Liver (tissue), 9 donors: ENCODE data around the gene FYB1. TPM values are rescaled to one million over a fixed set of nuclear protein-coding genes. Genes with fewer than 3 reads are reported as not detected.

Experiments
- DNase-seq: peaks from one replicate; pipeline ENCODE4 v3.0.0-alpha.2; 2017; ENCODE audit warnings: low spot score
- H3K27ac ChIP-seq, 2 donors: one replicate each; pipeline ENCODE4 v1.7.0; 2013; ENCODE audit warnings: inconsistent platforms in 2 of 2, low read length in 2 of 2, control low read depth in 1 of 2, low read depth in 1 of 2, mild to moderate bottlenecking in 1 of 2
- H3K27me3 ChIP-seq, 4 donors: one replicate each; pipeline versions ENCODE4 v1.6.1 to v1.7.0; 2013; ENCODE audit warnings: low read length in 3 of 4, inconsistent platforms in 1 of 4, mild to moderate bottlenecking in 1 of 4, moderate library complexity in 1 of 4; ENCODE audit not compliant: control insufficient read depth in 4 of 4, insufficient read depth in 4 of 4
- H3K36me3 ChIP-seq, 4 donors: one replicate each; pipeline versions ENCODE4 v1.6.1 to v1.7.0; 2013; ENCODE audit warnings: low read length in 3 of 4, mild to moderate bottlenecking in 3 of 4, low read depth in 1 of 4, moderate library complexity in 1 of 4; ENCODE audit not compliant: control insufficient read depth in 4 of 4, insufficient read depth in 3 of 4
- H3K4me1 ChIP-seq, 4 donors: one replicate each; pipeline versions ENCODE4 v1.6.1 to v1.7.0; 2013; ENCODE audit warnings: low read length in 3 of 4, mild to moderate bottlenecking in 3 of 4, moderate library complexity in 1 of 4; ENCODE audit not compliant: control insufficient read depth in 4 of 4, insufficient read depth in 4 of 4
- H3K4me3 ChIP-seq, 3 donors: one replicate each; pipeline versions ENCODE4 v1.6.1 to v1.7.0; 2013; ENCODE audit warnings: low read length in 3 of 3, control low read depth in 1 of 3, low read depth in 1 of 3, mild to moderate bottlenecking in 1 of 3
- H3K9ac ChIP-seq, 2 donors: one replicate each; pipeline ENCODE4 v1.7.0; 2013; ENCODE audit warnings: low read length in 2 of 2, mild to moderate bottlenecking in 2 of 2, moderate library complexity in 2 of 2, control low read depth in 1 of 2, low read depth in 1 of 2
- H3K9me3 ChIP-seq, 4 donors: one replicate each; pipeline versions ENCODE4 v1.6.1 to v1.7.0; 2013; ENCODE audit warnings: low read length in 3 of 4; ENCODE audit not compliant: control insufficient read depth in 4 of 4
- FOXA2 ChIP-seq: IDR thresholded peaks from 2 replicates; pipeline ENCODE4 v1.6.1; 2016; ENCODE audit warnings: antibody characterized with exemption
- GABPA ChIP-seq, 2 donors: IDR thresholded peaks in 1 of 2; conservative IDR thresholded peaks in 1 of 2; 2 replicates each; pipeline ENCODE4 v1.6.1; 2016; ENCODE audit warnings: antibody characterized with exemption in 2 of 2, mild to moderate bottlenecking in 1 of 2, moderate library complexity in 1 of 2
- JUND ChIP-seq, 2 donors: IDR thresholded peaks; 2 replicates each; pipeline ENCODE4 v1.6.1; 2016; ENCODE audit warnings: antibody characterized with exemption in 2 of 2
- RAD21 ChIP-seq, 2 donors: IDR thresholded peaks; 2 replicates each; pipeline ENCODE4 v1.6.1; 2016; ENCODE audit warnings: antibody characterized with exemption in 2 of 2, mild to moderate bottlenecking in 2 of 2
- TAF1 ChIP-seq: conservative IDR thresholded peaks from 2 replicates; pipeline ENCODE4 v1.6.1; 2016; ENCODE audit warnings: antibody characterized with exemption, mild to moderate bottlenecking
- WGBS: extraction: QIAGEN DNeasy Blood & Tissue Kit; methylation state at CpG from one replicate; pipeline ENCODE4 v1.1.7; 2013; 5-methylcytosine and 5-hydroxymethylcytosine counted together
- polyA plus RNA-seq, 2 donors: library from polyadenylated mRNA; stranded (reverse) in 1 of 2; unstranded in 1 of 2; fragments of 200-250 nt in 1 of 2; fragments of >200 nt in 1 of 2; fragmentation: Nextera tagmentation in 1 of 2; extraction: Ambion mirVana in 1 of 2; gene quantifications; one replicate each; pipeline versions ENCODE4 v1.2.1 to v1.2.3, GENCODE V29; 2013 to 2015
- total RNA-seq, 2 donors: library from RNA; depleted of rRNA; stranded (reverse); fragments of >200 nt; gene quantifications; one replicate each; pipeline ENCODE4 v1.2.3, GENCODE V29; 2014
- TF ChIP-seq, protein P1 (sequence below): fragments of 150-350 bp; IDR thresholded peaks from 2 replicates; pipeline ENCODE4 v1.5.1; 2017; ENCODE audit warnings: improper control_type of control experiment, low read depth, low read length; ENCODE audit not compliant: missing input control
- TF ChIP-seq, protein P2 (sequence below): IDR thresholded peaks from 2 replicates; pipeline ENCODE4 v1.6.1; 2016; ENCODE audit warnings: antibody characterized with exemption, mild to moderate bottlenecking
- donor health status: healthy.
- donor health status: healthy.
- donor health status: healthy.
- donor health status: healthy.
- donor health status: healthy.

The FYB1 gene
- total and polyA plus RNA-seq, 4 donors, result 2.3 to 14.6 (median 6.9) TPM

DNA sequence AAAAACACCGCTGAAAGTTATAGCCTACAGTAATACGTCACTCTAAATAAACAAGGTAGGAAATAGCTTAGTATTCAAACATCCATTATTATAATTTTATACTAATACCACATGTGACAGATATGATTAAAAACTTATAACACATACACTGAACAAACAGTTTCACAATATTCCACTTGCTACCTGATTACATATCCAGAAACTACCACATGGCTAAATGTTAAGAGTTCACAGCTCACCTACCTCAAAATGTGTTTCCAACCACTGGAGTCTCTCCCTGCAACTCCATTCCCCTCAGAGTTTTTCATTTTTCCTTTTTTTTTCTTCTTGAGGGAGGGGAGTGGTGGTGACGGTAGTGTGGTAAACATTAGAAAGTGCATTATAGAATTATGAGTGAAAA, 157.3 kb downstream of the FYB1 start:
- H3K9me3 ChIP-seq, result no peaks in the 10 kb centered on the region
- H3K9ac ChIP-seq, result no peak overlapping the region
- no peak overlapping the region for H3K4me3 ChIP-seq
- 92% methylated on average over 3 of the region's 3 CpGs for WGBS
- TF ChIP-seq, protein P1, sequence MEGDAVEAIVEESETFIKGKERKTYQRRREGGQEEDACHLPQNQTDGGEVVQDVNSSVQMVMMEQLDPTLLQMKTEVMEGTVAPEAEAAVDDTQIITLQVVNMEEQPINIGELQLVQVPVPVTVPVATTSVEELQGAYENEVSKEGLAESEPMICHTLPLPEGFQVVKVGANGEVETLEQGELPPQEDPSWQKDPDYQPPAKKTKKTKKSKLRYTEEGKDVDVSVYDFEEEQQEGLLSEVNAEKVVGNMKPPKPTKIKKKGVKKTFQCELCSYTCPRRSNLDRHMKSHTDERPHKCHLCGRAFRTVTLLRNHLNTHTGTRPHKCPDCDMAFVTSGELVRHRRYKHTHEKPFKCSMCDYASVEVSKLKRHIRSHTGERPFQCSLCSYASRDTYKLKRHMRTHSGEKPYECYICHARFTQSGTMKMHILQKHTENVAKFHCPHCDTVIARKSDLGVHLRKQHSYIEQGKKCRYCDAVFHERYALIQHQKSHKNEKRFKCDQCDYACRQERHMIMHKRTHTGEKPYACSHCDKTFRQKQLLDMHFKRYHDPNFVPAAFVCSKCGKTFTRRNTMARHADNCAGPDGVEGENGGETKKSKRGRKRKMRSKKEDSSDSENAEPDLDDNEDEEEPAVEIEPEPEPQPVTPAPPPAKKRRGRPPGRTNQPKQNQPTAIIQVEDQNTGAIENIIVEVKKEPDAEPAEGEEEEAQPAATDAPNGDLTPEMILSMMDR, result no peak
- TF ChIP-seq TAF1 (no peak), GABPA (IDR thresholded peaks at IDR 0.05 in 1 of 2, conservative IDR thresholded peaks at IDR 0.05 in 1 of 2) (no peak)
- H3K36me3 ChIP-seq, result peaks cover 0 to 8% (median 3%) of the 10 kb centered on the region in 4 donors
- H3K27me3 ChIP-seq, result no peaks in the 10 kb centered on the region
- H3K27ac ChIP-seq, result no peak overlapping the region
- DNase-seq, result no peak
- peaks cover 1 to 22% (median 13%) of the 10 kb centered on the region in 4 donors for H3K4me1 ChIP-seq

DNA sequence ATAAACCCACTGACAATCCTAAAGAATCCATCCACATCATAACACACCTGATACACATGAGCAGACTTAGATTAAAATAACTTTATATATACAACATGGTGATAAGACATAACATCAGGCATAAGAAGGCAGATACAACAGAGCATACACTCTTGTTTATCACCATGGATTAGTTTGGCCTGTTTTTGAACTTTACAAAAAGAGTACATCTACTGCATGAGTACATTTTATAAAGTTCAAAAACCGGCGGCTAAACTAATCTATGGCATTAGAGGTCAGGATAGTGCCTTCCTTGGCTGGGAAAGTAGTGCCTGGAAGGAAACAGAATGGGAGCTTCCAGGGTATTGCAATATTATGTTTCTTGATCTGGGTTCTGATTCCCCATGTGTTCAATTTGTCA, 160.3 kb downstream of the FYB1 start:
- TF ChIP-seq JUND (IDR thresholded peaks at IDR 0.05), result no peak
- TF ChIP-seq RAD21 (IDR thresholded peaks at IDR 0.05), result no peak
- TF ChIP-seq, protein P1, result no peak
- TF ChIP-seq, protein P2, sequence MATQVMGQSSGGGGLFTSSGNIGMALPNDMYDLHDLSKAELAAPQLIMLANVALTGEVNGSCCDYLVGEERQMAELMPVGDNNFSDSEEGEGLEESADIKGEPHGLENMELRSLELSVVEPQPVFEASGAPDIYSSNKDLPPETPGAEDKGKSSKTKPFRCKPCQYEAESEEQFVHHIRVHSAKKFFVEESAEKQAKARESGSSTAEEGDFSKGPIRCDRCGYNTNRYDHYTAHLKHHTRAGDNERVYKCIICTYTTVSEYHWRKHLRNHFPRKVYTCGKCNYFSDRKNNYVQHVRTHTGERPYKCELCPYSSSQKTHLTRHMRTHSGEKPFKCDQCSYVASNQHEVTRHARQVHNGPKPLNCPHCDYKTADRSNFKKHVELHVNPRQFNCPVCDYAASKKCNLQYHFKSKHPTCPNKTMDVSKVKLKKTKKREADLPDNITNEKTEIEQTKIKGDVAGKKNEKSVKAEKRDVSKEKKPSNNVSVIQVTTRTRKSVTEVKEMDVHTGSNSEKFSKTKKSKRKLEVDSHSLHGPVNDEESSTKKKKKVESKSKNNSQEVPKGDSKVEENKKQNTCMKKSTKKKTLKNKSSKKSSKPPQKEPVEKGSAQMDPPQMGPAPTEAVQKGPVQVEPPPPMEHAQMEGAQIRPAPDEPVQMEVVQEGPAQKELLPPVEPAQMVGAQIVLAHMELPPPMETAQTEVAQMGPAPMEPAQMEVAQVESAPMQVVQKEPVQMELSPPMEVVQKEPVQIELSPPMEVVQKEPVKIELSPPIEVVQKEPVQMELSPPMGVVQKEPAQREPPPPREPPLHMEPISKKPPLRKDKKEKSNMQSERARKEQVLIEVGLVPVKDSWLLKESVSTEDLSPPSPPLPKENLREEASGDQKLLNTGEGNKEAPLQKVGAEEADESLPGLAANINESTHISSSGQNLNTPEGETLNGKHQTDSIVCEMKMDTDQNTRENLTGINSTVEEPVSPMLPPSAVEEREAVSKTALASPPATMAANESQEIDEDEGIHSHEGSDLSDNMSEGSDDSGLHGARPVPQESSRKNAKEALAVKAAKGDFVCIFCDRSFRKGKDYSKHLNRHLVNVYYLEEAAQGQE, result no peak
- no peak for TF ChIP-seq GABPA (IDR thresholded peaks at IDR 0.05 in 1 of 2, conservative IDR thresholded peaks at IDR 0.05 in 1 of 2)
- TF ChIP-seq FOXA2, result no peak
- H3K27me3 ChIP-seq, result no peaks in the 10 kb centered on the region
- no peaks in the 10 kb centered on the region for H3K36me3 ChIP-seq
- H3K9ac ChIP-seq, result no peak overlapping the region
- WGBS, result 25% methylated on average over 2 of the region's 2 CpGs
- H3K9me3 ChIP-seq, result no peaks in the 10 kb centered on the region
- no peak for DNase-seq
- no peak overlapping the region for H3K4me3 ChIP-seq
- H3K27ac ChIP-seq, result no peak overlapping the region
- peaks cover 8 to 34% (median 32%) of the 10 kb centered on the region in 4 donors for H3K4me1 ChIP-seq
